ENCODE data around the gene SIGLEC14.

SIGLEC14 gene

GRCh38 chr19:51614789-51615188 lies 31.8 kb downstream of the SIGLEC14 start:
- DNase-seq = no peak

DNA sequence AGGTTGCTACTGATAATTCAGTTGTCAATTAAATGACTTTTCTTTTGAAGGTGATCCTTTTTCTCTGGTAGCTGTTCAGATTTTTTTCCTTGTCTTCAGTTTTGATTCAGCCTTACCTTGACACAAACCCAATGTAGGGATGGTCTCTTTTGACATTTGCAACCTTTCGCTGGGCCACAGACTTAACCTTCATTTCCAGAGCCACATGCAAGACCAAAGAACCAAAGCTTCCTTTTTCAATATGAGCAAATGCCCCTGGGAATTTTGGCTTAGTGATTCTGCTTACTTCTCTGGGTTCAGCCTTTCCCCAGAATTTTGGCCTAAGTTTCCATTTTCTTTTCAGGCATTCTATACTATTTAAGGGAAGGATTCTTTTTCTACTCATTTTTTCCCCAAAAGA lies 36.0 kb downstream of the SIGLEC14 start:
- no peak for DNase-seq

- DNase-seq = peak; percentile 58
Measured at GRCh38 chr19:51607920-51608562, 38.6 kb downstream of the SIGLEC14 start.

- no peak for DNase-seq
Measured at GRCh38 chr19:51607077-51607476, 39.5 kb downstream of the SIGLEC14 start.

- DNase-seq = no peak
Measured at GRCh38 chr19:51602189-51602854, 44.3 kb downstream of the SIGLEC14 start.

GRCh38 chr19:51600940-51601580 lies 45.6 kb downstream of the SIGLEC14 start:
- no peak for DNase-seq

DNA sequence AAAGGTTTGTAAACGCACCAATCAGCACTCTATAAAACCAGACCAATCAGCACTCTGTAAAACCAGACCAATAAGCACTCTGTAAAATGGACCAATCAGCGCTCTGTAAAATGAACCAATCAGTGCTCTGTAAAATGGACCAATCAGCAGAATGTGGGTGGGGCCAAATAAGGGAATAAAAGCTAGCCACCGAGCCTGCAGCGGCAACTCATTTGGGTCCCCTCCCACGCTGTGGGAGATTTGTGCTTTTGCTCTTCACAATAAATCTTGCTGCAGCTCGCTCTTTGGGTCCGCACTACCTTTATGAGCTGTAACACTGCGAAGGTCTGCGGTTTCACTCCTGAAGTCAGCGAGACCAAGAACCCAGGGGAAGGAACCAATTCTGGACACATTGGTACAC lies 47.5 kb downstream of the SIGLEC14 start:
- no peak for DNase-seq

DNA sequence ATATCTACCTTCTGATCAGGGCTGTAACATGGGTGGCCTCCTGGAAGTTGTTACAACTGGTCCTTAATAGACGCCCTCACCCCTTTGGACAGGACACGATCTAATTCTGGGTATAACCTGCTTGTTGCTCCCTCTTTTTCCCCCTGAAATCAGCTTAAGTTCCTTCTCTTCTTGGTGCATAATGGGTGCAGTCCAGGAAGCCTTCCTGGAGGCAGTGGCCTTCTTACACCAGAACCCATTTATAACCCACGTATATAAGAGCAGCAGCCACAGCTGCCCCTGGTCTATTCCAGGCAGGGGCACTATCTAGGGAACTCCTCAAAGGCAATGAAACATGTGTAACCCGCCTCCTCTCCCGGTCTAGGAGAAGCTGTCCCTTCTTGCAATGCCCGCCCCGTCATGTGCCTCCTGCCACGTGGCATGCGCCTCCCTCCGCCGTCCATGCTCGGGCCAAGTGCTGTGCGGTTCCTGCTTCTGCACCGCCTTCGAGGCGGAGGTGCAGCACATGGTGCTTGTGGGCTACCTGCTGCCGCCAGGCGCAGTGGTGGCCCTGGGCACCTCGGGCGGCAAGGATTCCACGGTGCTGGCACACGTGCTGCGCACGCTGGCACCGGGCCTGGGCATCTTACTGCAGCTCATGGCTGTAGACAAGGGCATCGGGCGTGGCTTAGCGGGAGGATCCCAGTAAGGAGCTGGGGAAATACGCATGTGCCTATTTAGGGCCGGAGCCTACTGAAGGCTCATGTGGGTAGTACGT lies 48.3 kb downstream of the SIGLEC14 start:
- no peak for DNase-seq

GRCh38 chr19:51595190-51596175 lies 51.1 kb downstream of the SIGLEC14 start:
- no peak for DNase-seq

GRCh38 chr19:51594774-51595109 lies 51.9 kb downstream of the SIGLEC14 start:
- no peak for DNase-seq

DNA sequence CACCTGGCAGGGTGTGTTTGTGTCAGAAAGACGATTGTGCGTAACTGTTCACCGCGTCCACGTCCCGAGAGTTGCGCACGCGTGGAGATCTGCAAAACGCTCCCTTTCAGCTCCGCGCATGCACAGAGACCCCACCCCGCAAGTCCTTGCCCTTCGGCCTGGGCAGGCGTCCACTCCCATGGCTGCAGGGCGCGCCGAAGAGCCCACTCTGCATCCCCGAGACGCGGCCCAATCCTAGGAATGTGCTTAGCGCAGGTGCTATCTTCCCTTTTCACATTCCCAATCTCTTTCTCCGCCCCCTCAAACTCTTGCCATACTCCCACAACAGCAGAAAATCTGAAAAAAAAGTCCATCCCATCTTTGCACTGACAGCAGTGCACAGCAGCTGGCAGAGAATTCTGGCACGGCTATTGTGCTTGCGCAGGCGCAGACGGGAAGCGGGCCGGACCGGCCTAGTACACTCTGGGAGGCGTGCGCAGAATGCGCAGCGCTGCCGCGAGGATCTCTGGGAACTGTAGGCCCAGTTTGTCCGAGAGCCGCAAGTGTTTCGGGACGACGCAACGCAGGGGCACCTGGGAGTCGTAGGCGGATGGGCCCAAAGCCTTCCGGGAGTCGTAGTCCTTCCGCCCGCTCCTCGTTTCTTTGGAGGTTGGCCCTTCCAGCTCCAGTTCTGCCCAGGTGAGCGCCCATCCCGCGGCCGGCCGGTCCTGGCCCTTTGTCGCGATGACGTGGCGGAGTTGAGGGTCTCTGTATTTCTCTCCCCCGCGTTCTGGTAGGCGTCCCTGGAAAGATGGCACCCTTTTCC lies 52.5 kb downstream of the SIGLEC14 start:
- peak; percentile 96 for DNase-seq

DNA sequence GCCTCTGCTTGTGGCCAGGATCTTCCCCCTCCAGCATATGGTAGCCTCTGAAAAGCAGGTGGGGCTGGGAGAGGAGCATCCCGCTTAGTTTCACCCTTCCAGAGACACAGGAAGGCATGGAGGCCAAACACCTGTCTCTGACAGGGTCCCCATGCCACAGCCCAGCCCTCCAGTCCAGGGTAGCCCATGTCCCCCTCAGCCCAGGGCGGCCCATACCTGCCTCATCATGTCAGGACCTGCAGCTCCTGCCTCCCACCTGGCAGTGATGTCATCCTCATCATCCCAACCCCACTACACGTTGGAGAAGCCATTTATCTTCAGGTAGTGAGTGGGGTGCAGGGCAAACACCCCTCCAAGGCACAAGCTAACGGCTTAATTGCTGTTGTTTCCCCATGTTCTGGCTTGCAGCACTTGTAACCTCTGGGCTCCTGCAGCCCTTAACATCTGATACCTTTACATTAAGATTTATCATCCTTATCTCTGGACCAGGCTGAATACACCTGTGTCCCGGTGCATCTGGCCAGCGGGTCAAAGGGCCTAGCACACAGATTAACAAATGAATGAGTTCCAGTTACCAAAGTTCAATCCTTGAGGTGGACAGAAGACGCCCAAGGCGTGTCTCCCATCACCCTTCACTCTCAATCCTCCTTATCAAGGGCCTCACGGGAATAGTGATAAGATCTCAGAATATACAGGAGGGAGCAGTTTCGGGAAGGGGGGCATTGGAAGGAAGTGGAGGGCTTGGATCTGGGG lies 53.3 kb downstream of the SIGLEC14 start:
- no peak for DNase-seq

Data from fibroblast of skin of right quadriceps (primary cell).